H1 (cell line): ENCODE data around the gene APLP1. TPM values are rescaled to one million over a fixed set of nuclear protein-coding genes. Genes with fewer than 3 reads are reported as not detected.

Experiments
- CTCF ChIA-PET: fragments of 300-600 bp; sonication (Branson Sonifier 250); formaldehyde crosslinking; loops from one replicate; lab custom pipeline; 2021; ENCODE audit not compliant: partially characterized antibody; lab: Charles Lee
- POLR2A ChIA-PET: fragments of 300-600 bp; sonication (Branson Sonifier 250); formaldehyde crosslinking; loops from one replicate; lab custom pipeline; 2021; ENCODE audit warnings: inconsistent platforms; ENCODE audit not compliant: partially characterized antibody; lab: Charles Lee
- DNase-seq, 2 experiments: peaks; one replicate each; pipeline versions ENCODE4 v3.0.0 to v3.0.0-alpha.2; 2010 to 2022; ENCODE audit warnings: low spot score in 2 of 2, low read depth in 1 of 2, mixed read lengths in 1 of 2
- FAIRE-seq: peaks from 2 replicates; lab custom pipeline; 2011; peaks lifted over from hg19 to GRCh38; lab: Jason Lieb, UNC
- H2AFZ ChIP-seq: 2 replicates; pipeline ENCODE4 v1.8.1; 2012; ENCODE audit warnings: low read length, inconsistent platforms
- H2AK5ac ChIP-seq: 2 replicates; pipeline ENCODE4 v1.6.1; 2013; ENCODE audit warnings: low read depth, low read length
- H2BK120ac ChIP-seq: replicated peaks from 2 replicates; pipeline ENCODE3; 2013; ENCODE audit warnings: low read depth, low read length, inconsistent platforms
- H2BK12ac ChIP-seq: 2 replicates; pipeline ENCODE4 v1.6.1; 2013; ENCODE audit warnings: low read depth, low read length
- H2BK15ac ChIP-seq: 2 replicates; pipeline ENCODE4 v1.6.1; 2013; ENCODE audit warnings: low read length
- H2BK20ac ChIP-seq: 2 replicates; pipeline ENCODE4 v1.6.1; 2013; ENCODE audit warnings: low read length
- H2BK5ac ChIP-seq: 2 replicates; pipeline ENCODE4 v1.6.1; 2013; ENCODE audit warnings: low read depth, low read length
- H3K14ac ChIP-seq: 2 replicates; pipeline ENCODE4 v1.6.1; 2013; ENCODE audit warnings: inconsistent platforms; ENCODE audit not compliant: insufficient read length
- H3K18ac ChIP-seq: 2 replicates; pipeline ENCODE4 v1.6.1; 2013; ENCODE audit warnings: low read length; ENCODE audit errors: extremely low read depth
- H3K23ac ChIP-seq: 2 replicates; pipeline ENCODE4 v1.6.1; 2013; ENCODE audit warnings: inconsistent platforms; ENCODE audit not compliant: insufficient read length
- H3K23me2 ChIP-seq: 2 replicates; pipeline ENCODE4 v1.6.1; 2013; ENCODE audit warnings: low read depth, low read length
- H3K27ac ChIP-seq: 2 replicates; pipeline ENCODE4 v1.6.1; 2011; ENCODE audit warnings: low read depth, low read length, inconsistent platforms
- H3K27me3 ChIP-seq, 4 experiments: replicated peaks in 1 of 4; 1 replicate in 1 of 4; 2 replicates in 3 of 4; pipeline versions ENCODE4 v1.6.1 to v1.8.1; 2011 to 2013; ENCODE audit warnings: low read length in 3 of 4, mild to moderate bottlenecking in 3 of 4, inconsistent platforms in 2 of 4, mixed read lengths in 2 of 4, moderate library complexity in 1 of 4; ENCODE audit not compliant: control insufficient read depth in 3 of 4, insufficient read depth in 3 of 4; ENCODE audit errors: extremely low read depth in 1 of 4
- H3K36me3 ChIP-seq, 4 experiments: 2 replicates each; pipeline versions ENCODE4 v1.6.1 to v1.8.1; 2011 to 2013; ENCODE audit warnings: mild to moderate bottlenecking in 4 of 4, low read length in 3 of 4, moderate library complexity in 2 of 4, control low read depth in 1 of 4, inconsistent platforms in 1 of 4; ENCODE audit not compliant: insufficient read depth in 4 of 4, control insufficient read depth in 2 of 4
- H3K4ac ChIP-seq: replicated peaks from 2 replicates; pipeline ENCODE3; 2013; ENCODE audit warnings: low read length, low read depth, mixed read lengths, inconsistent platforms; ENCODE audit not compliant: insufficient read length
- H3K4me1 ChIP-seq, 4 experiments: replicated peaks in 1 of 4; 1 replicate in 1 of 4; 2 replicates in 3 of 4; pipeline versions ENCODE4 v1.6.1 to v1.8.1; 2011 to 2013; ENCODE audit warnings: low read length in 3 of 4, inconsistent platforms in 2 of 4, mixed read lengths in 1 of 4; ENCODE audit not compliant: insufficient read depth in 4 of 4, control insufficient read depth in 3 of 4
- H3K4me2 ChIP-seq, 2 experiments: 2 replicates each; pipeline versions ENCODE4 v1.6.1 to v1.8.1; 2011 to 2013; ENCODE audit warnings: low read depth in 2 of 2, low read length in 2 of 2, control low read depth in 1 of 2, inconsistent platforms in 1 of 2, mild to moderate bottlenecking in 1 of 2; ENCODE audit not compliant: insufficient read depth in 1 of 2
- H3K4me3 ChIP-seq, 4 experiments: fragments of 200-600, 300-600 bp in 1 of 4; sonication (generic), shearing (Covaris generic), sonication (Bioruptor Twin) in 1 of 4; 2 replicates each; pipeline versions ENCODE4 v1.5.1 to v1.8.1; 2011 to 2016; ENCODE audit warnings: low read length in 4 of 4, low read depth in 3 of 4, control low read depth in 2 of 4, inconsistent platforms in 2 of 4, mild to moderate bottlenecking in 2 of 4, mixed read lengths in 1 of 4, moderate library complexity in 1 of 4; ENCODE audit not compliant: insufficient read depth in 2 of 4; ENCODE audit errors: extremely low read depth in 1 of 4
- H3K56ac ChIP-seq: replicated peaks from 2 replicates; pipeline ENCODE3; 2013; ENCODE audit warnings: low read depth, mild to moderate bottlenecking, mixed read lengths, low read length, inconsistent platforms; ENCODE audit not compliant: insufficient read length
- H3K79me1 ChIP-seq: 2 replicates; pipeline ENCODE4 v1.6.1; 2013; ENCODE audit warnings: low read depth, low read length, control low read depth
- H3K79me2 ChIP-seq, 2 experiments: 2 replicates each; pipeline versions ENCODE4 v1.6.1 to v1.8.1; 2012 to 2013; ENCODE audit warnings: low read length in 2 of 2, mild to moderate bottlenecking in 2 of 2, inconsistent platforms in 1 of 2; ENCODE audit not compliant: insufficient read depth in 2 of 2, control insufficient read depth in 1 of 2
- H3K9ac ChIP-seq, 4 experiments: replicated peaks in 1 of 4; 1 replicate in 1 of 4; 2 replicates in 3 of 4; pipeline versions ENCODE4 v1.6.1 to v1.8.1; 2011 to 2013; ENCODE audit warnings: low read depth in 3 of 4, low read length in 3 of 4, control low read depth in 2 of 4, mild to moderate bottlenecking in 2 of 4, moderate library complexity in 2 of 4, inconsistent platforms in 1 of 4; ENCODE audit errors: extremely low read depth in 1 of 4
- H3K9me3 ChIP-seq, 2 experiments: 2 replicates each; pipeline versions ENCODE4 v1.6.1 to v1.8.1; 2012 to 2013; ENCODE audit warnings: mild to moderate bottlenecking in 2 of 2, moderate library complexity in 2 of 2, control low read depth in 1 of 2, inconsistent platforms in 1 of 2, low read depth in 1 of 2, low read length in 1 of 2, mixed read lengths in 1 of 2; ENCODE audit not compliant: insufficient read depth in 2 of 2
- H4K20me1 ChIP-seq, 2 experiments: replicated peaks in 1 of 2; 2 replicates each; pipeline versions ENCODE3 to v1.8.1; 2011 to 2013; ENCODE audit warnings: inconsistent platforms in 2 of 2, low read length in 2 of 2, mild to moderate bottlenecking in 1 of 2; ENCODE audit not compliant: insufficient read depth in 2 of 2, control insufficient read depth in 1 of 2
- H4K5ac ChIP-seq: 2 replicates; pipeline ENCODE4 v1.6.1; 2013; ENCODE audit warnings: low read length, low read depth, mixed read lengths, inconsistent platforms; ENCODE audit not compliant: insufficient read length
- H4K8ac ChIP-seq: 2 replicates; pipeline ENCODE4 v1.8.0; 2013; ENCODE audit warnings: mild to moderate bottlenecking, moderate library complexity, low read length, inconsistent platforms; ENCODE audit not compliant: insufficient read depth; ENCODE audit errors: extremely low read depth
- H4K91ac ChIP-seq: replicated peaks from 2 replicates; pipeline ENCODE3; 2013; ENCODE audit warnings: low read length, mixed read lengths, inconsistent platforms; ENCODE audit not compliant: insufficient read length
- ATF2 ChIP-seq: IDR thresholded peaks from 2 replicates; pipeline ENCODE4 v1.6.1; 2012; ENCODE audit warnings: low read length, inconsistent platforms
- BRCA1 ChIP-seq: IDR thresholded peaks from 2 replicates; pipeline ENCODE4 v1.6.1; 2012; ENCODE audit warnings: low read depth, low read length, improper control_type of control experiment
- RBBP5 ChIP-seq: IDR thresholded peaks from 2 replicates; pipeline ENCODE4 v1.7.1; 2012; ENCODE audit warnings: low read depth, mild to moderate bottlenecking, inconsistent platforms, low read length, moderate library complexity, borderline replicate concordance
- WGBS, 2 experiments: shearing (Covaris generic) in 1 of 2; methylation state at CpG; one replicate each; pipeline versions ENCODE4 v1.1.6 to v1.1.7; 2013 to 2015; ENCODE audit warnings: low lambda C conversion rate in 2 of 2, mixed read lengths in 2 of 2, inconsistent platforms in 1 of 2, low coverage in 1 of 2, missing lambda C conversion rate in 1 of 2; ENCODE audit not compliant: insufficient replicate concordance in 2 of 2, insufficient coverage in 1 of 2, insufficient read length in 1 of 2; ENCODE audit errors: extremely low coverage in 1 of 2, missing lambda C conversion rate in 1 of 2; 5-methylcytosine and 5-hydroxymethylcytosine counted together
- polyA plus RNA-seq, 7 experiments: library from polyadenylated mRNA; depleted of rRNA in 3 of 7; stranded (reverse) in 5 of 7; unstranded in 2 of 7; fragments of >200 nt in 5 of 7; fragments of 200-250 nt in 2 of 7; gene quantifications; 1 replicate in 5 of 7; 2 replicates in 1 of 7; 4 replicates in 1 of 7; pipeline versions ENCODE4 v1.2.1 to v1.2.3, GENCODE V29; 2011 to 2013; ENCODE audit warnings: missing spikeins in 2 of 7, mixed read lengths in 2 of 7
- total RNA-seq: library from RNA; stranded (reverse); fragmentation: NEBNext Ultra II Directional; extraction: Animal tissue kit (Norgen Biotek cat#: 25700); gene quantifications from 2 replicates; pipeline ENCODE4 v1.2.1, GENCODE V29; 2021

APLP1 gene
- total and polyA plus RNA-seq, 2 of the 8 experiments (the other 6 are each of a cell fraction or from before 2014, with no cell fraction given): 19.9 to 22.0 TPM

DNA sequence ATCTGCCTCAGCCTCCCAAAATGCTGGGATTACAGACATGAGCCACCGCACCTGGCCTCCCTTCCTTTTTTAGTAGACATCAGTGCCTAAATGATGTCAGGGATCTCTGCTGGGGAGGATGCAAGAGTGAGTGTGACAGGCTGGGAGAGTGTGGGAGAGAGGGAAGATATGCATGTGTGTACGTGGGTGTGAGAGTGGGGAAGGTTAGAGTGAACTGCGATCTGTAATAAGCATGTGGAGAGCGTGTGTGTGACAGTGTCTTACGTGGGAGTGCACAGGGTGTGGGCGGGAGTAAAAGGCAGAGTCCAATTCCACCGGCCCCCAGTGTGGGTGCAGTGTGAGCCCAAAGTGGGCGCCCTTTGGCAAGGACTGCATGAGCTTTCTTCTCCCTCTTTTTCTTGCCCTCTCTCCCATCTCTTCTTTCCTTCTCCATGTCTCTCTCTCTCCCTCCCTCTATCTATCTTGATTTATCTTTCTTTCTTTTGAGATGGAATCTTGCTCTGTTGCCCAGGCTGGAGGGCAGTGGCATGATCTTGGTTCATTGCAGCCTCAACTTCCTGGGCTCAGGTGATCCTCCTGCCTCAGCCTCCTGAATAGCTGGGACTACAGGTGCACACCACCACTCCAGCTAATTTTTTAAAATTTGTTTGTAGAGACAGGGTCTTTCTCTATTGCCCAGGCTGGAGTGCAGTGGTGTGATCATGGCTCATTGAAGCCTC lies 15.2 kb upstream of the APLP1 start:
- no peak overlapping the region for H2BK120ac ChIP-seq
- DNase-seq: no peak
- H2BK15ac ChIP-seq: no peak overlapping the region
- H3K4me2 ChIP-seq: no peak overlapping the region
- no peak overlapping the region for H3K23ac ChIP-seq
- TF ChIP-seq ATF2 (no peak), BRCA1 (no peak), RBBP5 (no peak)
- TF ChIP-seq, all 59 proteins: peak for 0
- Histone ChIP-seq H3K9ac (no peak overlapping the region), H3K18ac (no peak overlapping the region), H4K20me1 (peaks cover 0 to 1% of the 10 kb centered on the region in 2 experiments), H3K56ac (no peak overlapping the region), H2BK5ac (no peak overlapping the region), H2AK5ac (peak overlapping the region; percentile 75; the same call in 1 of the 2 replicates), H3K79me2 (no peaks in the 10 kb centered on the region), H3K4me1 (peaks cover 0 to 12% (median 7%) of the 10 kb centered on the region in 4 experiments; a peak in 5 of 7 replicates), H3K14ac (no peak overlapping the region), H3K36me3 (no peaks in the 10 kb centered on the region), H3K4me3 (no peak overlapping the region), H2AFZ (no peak overlapping the region), H3K27me3 (peaks cover 3 to 36% (median 29%) of the 10 kb centered on the region in 4 experiments), H3K79me1 (no peaks in the 10 kb centered on the region), H2BK20ac (no peak overlapping the region), H4K91ac (no peak overlapping the region), H3K4ac (no peak overlapping the region), H2BK12ac (no peak overlapping the region), H4K8ac (no peak overlapping the region), H3K23me2 (peaks cover 8% of the 10 kb centered on the region; the same call in 1 of the 2 replicates), H3K9me3 (no peaks in the 10 kb centered on the region), H4K5ac (no peak overlapping the region), H3K27ac (no peak overlapping the region)
- FAIRE-seq: no peak
- ChIA-PET POLR2A (interaction anchor here (1.0 kb wide), 1 partner anchor 8 kb away, joined by 4 read pairs; no protein-coding TSS in a partner anchor), CTCF (interaction anchor here (0.8 to 1.8 kb wide), 5 partner anchors 32 to 112 kb away, joined by 3 to 4 read pairs (median 3); no protein-coding TSS in a partner anchor)
- 89% methylated on average over 8 of the region's 8 CpGs; no CpG with 5 or more reads in 1 of the 2 experiments for WGBS, 2 experiments
